GM19193 (cell line): ENCODE results near the gene CCDC102A.

Source experiments
- POLR2A ChIP-seq: IDR thresholded peaks from 4 replicates; pipeline ENCODE4 v1.6.1; 2011; ENCODE audit not compliant: insufficient read depth, insufficient read length; ENCODE audit errors: extremely low read depth

Gene CCDC102A

DNA sequence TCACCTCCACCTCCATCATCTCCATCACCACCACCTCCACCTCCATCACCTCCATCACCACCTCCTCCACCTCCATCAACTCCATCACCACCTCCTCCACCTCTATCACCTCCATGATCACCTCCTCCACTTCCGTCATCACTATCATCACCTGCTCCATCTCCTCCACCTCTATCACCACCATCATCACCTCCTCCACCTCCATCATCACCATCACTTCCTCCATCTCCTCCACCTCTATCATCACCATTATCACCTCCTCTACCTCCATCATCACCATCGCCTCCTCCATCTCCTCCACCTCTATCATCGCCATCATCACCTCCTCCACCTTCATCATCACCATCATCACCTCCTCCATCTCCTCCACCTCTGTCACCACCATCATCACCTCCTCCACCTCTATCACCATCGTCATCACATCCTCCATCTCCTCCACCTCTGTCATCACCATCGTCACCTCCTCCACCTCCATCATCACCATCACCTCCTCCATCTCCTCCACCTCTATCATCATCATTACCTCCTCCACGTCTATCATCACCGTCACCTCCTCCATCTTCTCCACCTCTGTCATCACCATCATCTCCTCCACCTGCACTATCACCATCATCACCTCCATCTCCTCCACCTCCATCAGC, 33.1 kb upstream of the CCDC102A start:
- TF ChIP-seq POLR2A, result no peak

DNA sequence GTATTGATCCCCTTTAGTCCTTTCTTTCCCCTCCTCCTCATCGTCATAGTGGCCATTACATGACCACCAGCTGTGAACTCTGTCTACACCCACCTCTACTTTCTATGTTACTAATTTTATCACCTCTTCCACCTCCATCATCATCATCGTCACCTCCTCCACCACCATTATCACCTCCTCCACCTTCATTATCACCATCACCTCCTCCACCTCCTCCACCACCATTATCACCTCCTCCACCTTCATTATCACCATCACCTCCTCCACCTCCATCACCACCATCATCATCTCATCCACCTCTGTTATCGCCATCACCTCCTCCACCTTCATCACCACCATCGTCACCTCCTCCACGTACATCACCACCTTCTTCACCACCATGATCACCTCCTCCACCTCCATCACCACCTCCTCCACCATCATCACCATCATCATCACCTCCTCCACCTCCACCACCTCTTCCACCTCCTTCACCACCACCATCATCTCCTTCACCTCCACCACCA, 31.9 kb upstream of the CCDC102A start:
- no peak for TF ChIP-seq POLR2A

DNA sequence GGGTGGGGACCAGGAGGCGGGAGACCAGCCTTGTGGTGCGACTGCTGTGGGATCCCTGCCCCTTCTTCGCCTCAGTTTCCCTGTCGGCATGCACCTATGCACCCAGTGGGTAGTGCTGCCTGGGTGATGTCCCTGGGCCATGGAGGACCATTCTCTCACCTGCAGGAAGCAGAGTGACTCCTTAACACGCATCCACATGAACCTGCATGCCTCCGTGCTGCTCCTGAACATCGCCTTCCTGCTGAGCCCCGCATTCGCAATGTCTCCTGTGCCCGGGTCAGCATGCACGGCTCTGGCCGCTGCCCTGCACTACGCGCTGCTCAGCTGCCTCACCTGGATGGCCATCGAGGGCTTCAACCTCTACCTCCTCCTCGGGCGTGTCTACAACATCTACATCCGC, 31.3 kb upstream of the CCDC102A start:
- TF ChIP-seq POLR2A, result no peak

DNA sequence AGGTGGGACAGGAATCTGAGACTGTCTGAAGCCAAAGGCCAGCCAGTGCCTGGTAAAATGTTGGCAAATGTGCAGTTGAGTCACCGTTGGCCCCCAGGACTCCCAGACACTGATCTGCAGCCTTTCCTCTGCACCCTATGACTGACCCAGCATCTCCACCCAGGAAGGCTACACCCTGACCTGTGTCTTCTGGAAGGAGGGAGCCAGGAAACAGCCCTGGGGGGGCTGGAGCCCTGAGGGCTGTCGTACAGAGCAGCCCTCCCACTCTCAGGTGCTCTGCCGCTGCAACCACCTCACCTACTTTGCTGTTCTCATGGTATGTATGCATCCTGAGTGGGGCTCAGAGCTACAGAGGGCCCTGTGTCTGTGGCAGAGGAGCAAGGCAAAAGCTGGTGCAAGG, 30.1 kb upstream of the CCDC102A start:
- no peak for TF ChIP-seq POLR2A

DNA sequence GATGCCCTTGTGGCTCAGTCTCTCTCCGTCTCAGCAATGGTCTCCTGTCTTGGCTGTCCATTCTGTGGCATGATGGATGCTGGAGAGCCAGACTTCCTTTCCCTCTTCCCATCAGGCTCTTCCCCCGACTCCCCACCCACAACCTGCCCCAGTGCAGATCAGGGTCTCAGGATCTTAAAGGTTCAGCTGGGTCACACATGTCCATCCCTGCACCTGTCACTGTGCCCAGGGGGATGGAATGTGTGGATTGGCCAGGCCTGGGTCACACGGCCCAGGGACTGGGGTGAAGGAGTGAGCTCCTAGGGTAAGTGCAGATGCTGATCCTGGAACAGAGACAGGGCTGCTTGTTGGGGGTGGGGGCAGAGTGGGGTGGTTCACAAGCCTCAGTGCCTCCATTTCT, 29.1 kb upstream of the CCDC102A start:
- no peak for TF ChIP-seq POLR2A

DNA sequence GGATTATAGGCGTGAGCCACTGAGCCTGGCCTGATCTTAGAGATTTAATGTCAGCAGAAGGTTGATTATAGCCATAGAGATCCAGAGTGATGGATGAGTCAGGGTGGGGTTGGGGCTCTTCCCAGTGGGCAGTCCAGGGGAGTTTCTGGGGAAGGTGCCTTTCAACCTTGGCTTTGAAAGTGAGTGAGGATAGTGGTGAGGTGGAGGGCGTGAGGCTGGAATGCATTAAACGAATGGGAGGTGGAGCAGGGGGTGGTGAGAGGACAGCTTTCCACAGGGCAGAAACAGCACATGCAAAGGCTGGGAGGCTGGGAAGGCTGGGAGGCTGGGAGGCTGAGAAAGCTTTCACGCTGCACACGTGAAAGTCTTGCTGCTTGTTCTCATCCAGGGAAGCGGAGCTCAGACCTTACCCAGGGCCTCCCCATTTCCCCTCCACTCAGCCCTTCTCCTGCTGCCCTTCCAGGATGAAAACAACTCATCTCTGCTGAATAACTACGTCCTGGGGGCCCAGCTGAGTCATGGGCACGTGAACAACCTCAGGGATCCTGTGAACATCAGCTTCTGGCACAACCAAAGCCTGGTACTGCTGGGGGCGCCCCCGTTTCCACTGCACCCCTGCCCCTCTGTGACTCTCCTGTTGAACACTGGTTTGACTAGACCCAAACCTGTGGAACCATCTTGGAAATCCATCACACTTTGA, 28.4 kb upstream of the CCDC102A start:
- TF ChIP-seq POLR2A, result no peak

DNA sequence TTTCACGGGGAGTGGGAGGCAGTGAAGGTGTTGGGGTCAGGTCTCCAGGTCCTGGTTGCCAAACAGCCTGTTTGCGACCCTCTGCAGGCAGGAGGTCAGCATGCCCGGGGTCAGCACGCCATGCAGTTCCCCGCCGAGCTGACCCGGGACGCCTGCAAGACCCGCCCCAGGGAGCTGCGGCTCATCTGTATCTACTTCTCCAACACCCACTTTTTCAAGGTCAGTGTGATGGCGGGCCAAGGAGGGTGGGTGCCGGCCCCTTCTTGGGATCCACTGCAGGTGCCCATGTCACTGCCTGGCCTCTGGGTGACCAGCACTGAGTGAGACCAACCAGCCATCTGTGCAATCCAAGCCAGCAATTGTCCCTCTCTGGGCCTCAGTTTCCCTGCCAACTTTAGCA, 27.4 kb upstream of the CCDC102A start:
- no peak for TF ChIP-seq POLR2A

DNA sequence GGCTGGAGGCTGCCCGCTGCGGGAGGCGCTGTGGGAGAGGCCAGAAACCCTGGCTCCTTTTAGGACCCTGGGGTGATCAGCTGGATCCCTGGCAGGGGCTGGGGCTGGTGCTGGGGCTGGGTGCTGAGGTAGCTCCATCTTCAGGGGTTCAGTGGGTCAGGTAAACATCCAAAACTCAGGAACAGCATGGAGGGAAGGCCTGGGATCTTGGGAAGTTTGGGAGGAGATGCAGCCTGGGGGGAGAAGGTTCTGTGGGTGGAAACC, 27.0 kb upstream of the CCDC102A start:
- TF ChIP-seq POLR2A, result no peak

DNA sequence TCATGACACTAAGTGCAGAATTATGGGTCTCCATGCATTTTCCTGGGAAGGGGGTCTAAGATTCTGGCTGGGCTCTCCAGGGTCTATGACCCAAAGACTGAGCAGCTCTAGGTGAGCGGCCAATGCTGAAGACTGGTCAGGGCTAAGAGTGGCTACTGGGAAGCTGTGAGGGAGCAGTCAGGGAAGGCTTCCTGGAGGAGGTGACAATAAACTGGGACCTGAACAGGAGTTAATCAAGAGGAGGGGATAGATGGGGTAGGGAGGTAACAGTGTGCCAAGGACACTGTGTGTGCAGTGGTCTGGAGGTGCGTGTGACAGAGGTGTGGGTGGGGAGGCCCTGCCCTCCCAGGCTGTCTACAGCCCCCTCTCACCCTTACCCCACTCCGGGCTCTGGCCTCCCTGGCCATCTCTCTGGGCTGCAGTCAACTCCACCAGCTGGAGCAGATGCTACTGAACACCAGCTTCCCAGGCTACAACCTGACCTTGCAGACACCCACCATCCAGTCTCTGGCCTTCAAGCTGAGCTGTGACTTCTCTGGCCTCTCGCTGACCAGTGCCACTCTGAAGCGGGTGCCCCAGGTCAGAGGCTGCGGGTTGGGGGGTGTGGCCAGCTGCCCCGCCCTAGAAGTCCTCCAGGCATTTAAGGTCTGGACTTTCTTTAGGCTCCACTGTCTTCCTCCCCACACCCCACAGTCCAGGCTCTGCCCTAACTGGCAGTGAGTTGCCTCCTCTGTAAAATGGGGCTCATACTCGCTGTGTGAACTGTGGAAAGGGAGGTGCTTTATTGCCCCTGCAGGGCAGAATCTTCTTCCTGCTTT, 26.5 kb upstream of the CCDC102A start:
- TF ChIP-seq POLR2A, result no peak

DNA sequence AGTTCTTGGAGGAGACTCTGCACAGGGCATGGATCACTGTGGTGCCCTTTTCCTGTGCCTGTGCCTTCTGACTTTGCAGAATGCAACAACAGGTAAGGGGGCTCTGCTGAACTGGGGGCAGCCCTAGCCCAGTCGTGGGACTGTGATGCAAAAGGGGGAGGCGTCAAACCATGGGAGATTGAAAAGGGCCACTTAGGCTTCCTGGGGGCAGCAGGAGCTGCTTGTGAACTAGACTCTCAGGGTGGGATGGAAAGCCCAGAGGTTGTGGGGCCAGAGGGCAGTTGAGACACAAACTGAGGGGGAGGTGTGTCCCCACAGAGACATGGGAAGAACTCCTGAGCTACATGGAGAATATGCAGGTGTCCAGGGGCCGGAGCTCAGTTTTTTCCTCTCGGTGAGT, 25.7 kb upstream of the CCDC102A start:
- TF ChIP-seq POLR2A, result no peak

DNA sequence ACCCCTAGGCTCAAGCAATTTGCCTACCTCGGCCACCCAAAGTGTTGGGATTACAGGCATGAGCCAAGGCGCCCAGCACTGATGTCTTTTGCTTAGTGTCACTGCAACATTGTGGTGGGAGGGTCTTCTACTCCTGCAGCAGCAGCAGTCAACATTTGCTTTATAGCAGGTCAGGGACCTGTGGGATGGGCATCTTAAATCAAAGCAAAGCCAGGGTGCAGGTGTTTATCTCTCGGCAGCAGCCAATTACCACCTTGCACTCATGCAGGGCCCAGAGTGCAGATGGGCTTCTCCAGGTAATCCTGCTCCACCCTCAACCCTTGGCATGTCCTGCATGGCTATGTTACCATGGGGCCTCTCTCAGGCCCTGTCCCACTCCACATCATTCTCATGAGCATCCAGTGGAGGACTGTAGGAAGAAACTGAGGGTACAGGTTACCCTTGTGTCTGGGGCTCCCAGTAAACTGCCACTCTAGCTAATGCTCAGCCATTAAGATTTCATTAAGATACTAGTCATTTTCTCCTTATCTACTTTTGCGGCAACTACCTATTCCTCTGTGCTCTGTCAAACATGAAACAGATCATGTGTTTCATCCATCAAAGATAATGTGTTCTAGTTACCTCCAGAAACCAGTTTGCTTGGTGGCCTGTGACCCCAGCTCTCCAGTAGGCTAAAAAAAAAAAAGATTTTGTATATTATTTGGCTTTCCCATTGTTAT, 22.9 kb upstream of the CCDC102A start:
- TF ChIP-seq POLR2A, result no peak

DNA sequence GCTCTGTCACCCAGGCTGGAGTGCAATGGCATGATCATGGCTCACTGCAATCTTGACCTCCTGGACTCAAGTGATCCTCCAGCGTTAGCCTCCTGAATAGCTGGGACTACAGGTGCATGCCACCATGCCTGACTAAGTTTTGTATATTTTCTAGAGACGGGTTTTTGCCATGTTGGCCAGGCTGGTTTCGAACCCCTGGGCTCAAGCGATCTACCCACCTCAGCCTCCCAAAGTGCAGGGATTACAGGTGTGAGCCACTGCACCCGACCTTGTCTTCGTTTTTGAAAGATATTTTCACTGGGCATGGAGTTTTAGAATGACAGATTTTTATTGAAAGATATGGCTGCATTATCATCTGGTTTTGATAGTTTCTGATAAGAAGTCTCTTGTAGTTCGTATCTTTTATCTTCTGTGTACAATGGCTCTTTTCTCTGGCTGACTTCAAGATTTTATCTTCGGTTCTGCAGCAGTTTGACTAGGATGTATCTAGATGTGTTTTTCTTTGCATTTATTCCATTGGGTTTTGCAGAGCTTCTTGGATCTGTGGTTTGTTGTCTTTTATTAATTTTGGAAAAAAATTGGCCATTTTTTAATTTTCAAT, 20.7 kb upstream of the CCDC102A start:
- no peak for TF ChIP-seq POLR2A

DNA sequence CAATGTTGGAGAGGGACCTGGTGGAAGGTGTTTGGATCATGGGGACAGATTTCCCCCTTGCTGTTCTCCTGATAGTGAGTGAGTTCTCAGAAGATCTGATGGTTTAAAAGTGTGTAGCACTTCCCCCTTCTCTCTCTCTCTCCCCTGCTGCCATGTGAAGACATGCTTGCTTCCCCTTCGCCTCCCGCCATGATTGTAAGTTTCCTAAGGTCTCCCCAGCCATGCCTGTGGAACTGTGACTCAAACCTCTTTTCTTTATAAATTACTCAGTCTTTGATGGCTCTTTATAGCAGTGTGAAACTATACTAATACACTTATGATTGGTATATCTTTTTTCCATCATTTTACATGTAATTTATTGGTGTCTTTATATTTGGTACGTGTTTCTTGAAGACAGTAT, 19.5 kb upstream of the CCDC102A start:
- no peak for TF ChIP-seq POLR2A

DNA sequence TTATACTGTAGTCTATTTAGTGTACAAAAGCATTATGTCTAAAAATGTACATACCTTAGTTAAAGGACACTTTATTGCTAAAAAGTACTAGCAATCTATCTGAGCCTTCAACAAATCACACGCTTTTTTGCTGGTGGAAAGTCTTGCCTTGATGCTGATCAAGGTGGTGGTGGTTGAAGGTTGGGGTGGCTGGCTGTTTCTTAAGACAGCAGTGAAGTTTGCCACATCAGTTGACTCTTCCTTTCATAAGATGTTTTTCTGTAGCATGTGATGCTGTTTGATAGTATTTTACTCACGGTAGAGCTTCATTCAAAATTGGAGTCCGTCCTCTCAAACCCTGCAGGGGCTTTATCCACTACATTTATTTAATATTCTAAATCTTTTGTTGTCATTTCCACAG, 14.7 kb upstream of the CCDC102A start:
- TF ChIP-seq POLR2A, result no peak

DNA sequence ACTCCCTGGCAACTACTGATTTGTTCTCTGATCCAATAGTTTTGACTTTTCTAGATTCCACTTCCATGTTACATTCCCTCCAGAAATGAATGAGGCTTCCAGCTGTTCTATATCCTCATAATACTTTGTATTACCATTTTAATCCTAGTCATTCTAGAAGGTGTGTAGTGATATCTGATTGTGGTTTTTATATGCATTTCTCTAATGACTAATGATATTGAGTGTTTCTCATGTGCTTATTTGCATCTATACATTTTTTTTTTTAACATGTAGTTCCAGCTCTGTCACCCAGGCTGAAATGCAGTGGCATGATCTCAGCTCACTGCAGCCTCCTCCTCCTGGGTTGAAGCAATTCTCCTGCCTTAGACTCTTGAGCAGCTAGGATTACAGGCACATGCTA, 13.4 kb upstream of the CCDC102A start:
- no peak for TF ChIP-seq POLR2A
